Activated CD8-positive, alpha-beta memory T cell treated with anti-CD3 and anti-CD28 coated beads for 36 hours (primary cell): ENCODE data around the gene SIM2. TPM values are rescaled to one million over a fixed set of nuclear protein-coding genes. Genes with fewer than 3 reads are reported as not detected.

ENCODE experiments used
- CTCF ChIA-PET: fragments of 350-600 bp; sonication (Branson Sonifier 250); formaldehyde crosslinking; loops from one replicate; lab custom pipeline; 2021; ENCODE audit warnings: antibody characterized with exemption; lab: Charles Lee
- POLR2A ChIA-PET: fragments of 350-600 bp; sonication (Branson Sonifier 250); formaldehyde crosslinking; loops from one replicate; lab custom pipeline; 2021; ENCODE audit warnings: antibody characterized with exemption; lab: Charles Lee
- total RNA-seq, 2 experiments: library from RNA; stranded (reverse); gene quantifications; one replicate each; pipeline ENCODE4 v1.2.3, GENCODE V29; 2021

SIM2 gene
- total RNA-seq, 2 experiments from 2014 or later: not detected

DNA sequence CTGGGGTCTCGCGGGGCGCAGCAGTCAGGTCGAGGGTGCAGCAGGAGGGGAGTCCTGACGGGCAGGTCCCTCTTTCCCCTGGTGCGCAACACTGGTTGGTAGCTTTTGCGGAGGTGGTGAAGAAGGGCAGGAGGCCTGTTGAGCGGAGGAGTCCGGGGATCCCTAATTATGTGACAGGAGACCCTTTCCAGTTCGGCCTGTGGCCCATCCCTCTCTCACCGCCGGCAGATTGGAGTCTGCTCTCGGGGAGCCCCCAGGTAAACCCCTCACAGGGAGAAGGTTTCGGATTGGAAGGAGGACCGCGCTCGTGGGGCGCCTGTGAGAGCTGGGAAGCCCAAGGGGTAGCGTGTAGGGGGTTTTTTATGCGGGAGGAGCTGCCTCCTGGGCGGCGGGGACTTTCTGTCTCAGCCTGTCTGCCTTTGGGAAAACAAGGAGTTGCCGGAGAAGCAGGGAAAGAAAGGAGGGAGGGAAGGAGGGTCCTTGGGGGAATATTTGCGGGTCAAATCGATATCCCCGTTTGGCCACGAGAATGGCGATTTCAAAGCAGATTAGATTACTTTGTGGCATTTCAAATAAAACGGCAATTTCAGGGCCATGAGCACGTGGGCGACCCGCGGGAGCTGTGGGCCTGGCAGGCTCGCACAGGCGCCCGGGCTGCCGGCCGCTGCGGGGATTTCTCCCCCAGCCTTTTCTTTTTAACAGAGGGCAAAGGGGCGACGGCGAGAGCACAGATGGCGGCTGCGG is 9.5 kb downstream of the SIM2 start:
- POLR2A ChIA-PET: no interaction called here
- CTCF ChIA-PET: no interaction called here

DNA sequence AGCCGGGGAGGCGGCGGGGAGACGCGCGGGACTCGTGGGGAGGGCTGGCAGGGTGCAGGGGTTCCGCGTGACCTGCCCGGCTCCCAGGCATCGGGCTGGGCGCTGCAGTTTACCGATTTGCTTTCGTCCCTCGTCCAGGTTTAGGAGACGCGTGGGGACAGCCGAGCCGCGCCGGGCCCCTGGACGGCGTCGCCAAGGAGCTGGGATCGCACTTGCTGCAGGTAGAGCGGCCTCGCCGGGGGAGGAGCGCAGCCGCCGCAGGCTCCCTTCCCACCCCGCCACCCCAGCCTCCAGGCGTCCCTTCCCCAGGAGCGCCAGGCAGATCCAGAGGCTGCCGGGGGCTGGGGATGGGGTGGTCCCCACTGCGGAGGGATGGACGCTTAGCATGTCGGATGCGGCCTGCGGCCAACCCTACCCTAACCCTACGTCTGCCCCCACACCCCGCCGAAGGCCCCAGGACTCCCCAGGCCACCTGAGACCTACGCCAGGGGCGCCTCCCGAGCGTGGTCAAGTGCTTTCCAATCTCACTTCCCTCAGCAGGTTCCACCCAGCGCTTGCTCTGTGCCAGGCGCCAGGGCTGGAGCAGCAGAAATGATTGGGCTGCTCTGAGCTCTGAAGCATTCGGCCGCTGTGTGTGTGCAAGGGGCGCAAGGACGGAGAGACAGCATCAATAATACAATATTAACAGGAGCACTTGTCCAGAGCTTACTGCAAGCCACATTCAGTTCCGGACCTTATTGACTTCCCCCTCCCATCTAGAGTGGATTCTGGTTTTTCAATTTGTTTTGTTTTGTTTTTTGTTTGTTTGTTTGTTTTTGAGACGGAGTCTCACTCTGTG is 10.3 kb downstream of the SIM2 start:
- CTCF ChIA-PET: no interaction called here
- POLR2A ChIA-PET: no interaction called here

- POLR2A ChIA-PET: no interaction called here
- CTCF ChIA-PET: interaction anchor here (0.6 to 1.3 kb wide), 2 partner anchors 8 to 60 kb away, joined by 3 read pairs; no protein-coding TSS in a partner anchor
Measured at GRCh38 chr21:36709868-36710728, 11.2 kb downstream of the SIM2 start.

DNA sequence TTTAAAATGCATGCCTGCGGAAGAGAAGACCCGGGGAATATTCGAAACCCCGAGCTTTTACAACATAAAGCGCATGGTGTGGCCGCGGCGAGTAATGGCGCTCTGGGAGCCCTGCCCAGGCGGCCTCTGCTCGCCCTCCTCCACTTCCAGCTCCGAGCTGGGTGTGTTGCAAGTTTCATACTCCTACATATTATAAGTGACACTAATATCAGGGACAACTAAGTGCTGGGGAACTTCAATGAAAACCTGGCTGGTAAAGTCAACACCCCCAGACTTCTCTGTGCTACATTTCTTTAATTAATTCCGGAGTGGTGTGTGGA is 11.8 kb downstream of the SIM2 start:
- ChIA-PET CTCF (interaction anchor here (0.6 to 1.3 kb wide), 2 partner anchors 9 to 60 kb away, joined by 3 read pairs; no protein-coding TSS in a partner anchor), POLR2A (no interaction called here)

- ChIA-PET POLR2A (no interaction called here), CTCF (no interaction called here)
Measured at GRCh38 chr21:36713746-36714145, 14.8 kb downstream of the SIM2 start.

- ChIA-PET POLR2A (no interaction called here), CTCF (no interaction called here)
Measured at GRCh38 chr21:36716387-36716786, 17.5 kb downstream of the SIM2 start.

DNA sequence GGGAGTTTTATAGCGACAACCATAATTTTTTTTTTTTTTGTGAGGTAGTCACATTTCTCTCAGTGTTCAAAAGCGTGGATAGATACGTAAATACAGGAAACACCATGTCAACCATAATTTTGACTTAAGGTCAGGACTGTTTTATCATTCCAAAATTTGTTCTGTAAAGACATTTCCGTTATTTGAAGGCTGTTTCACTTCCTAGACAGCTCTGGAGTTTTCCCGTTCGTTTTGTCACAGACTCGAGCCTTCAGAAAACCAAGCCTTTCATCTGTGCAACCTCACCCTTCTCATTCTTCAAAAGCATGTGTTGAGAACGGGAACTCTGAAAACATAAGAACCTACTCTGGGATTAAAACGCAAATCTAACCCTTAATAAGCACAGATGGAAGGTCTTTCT is 17.9 kb downstream of the SIM2 start:
- CTCF ChIA-PET: no interaction called here

DNA sequence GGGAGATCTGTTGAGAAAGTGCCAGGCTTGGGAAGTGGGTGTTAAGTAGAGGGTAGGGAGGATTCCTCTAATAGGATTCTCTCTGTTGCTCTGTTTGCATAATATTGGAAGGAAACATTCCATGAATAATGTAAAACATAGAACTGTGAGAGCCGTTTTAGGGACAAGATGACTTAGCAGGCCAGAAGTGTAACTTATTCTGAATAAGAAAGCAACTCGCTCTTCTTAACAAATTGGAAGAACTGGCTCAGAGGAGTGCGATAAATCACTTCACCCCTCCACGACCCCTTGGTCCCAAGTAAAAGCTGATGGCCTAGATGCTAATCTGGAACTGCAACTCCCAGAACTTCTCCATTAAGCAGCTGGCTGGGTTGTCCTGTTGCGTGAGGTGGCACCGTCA is 19.1 kb downstream of the SIM2 start:
- ChIA-PET CTCF (no interaction called here), POLR2A (no interaction called here)

More for the DNA sequence above, 17.9 kb downstream of the SIM2 start:
- POLR2A ChIA-PET: no interaction called here

DNA sequence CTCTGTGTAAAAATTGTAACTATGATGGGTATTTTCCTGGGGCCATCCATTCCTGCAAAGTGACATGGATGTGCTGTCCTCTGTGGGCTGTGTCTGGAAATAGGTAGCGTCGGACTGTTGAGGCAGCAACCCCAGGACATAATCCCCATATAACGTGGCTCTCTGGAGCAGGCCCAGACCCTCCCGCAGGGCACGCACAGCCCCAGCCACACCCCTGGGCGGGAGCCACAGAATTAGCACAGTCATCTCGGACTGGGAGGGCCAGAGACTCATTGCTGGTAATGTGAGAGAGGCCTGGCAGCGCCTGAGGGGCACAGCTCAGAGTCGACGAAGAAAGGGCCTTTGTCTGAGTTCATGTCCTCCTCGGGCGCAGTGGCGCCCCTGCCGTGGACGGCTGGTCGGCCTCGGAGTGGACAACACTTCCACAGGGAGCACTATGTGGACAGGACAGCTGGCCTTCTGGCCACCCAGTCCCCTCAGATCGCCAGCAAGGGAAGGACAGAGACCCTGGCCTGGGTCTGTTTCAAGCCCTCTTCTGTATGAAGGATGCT is 20.1 kb downstream of the SIM2 start:
- POLR2A ChIA-PET: interaction anchor here (0.6 kb wide), 1 partner anchor 10 kb away, joined by 4 read pairs; no protein-coding TSS in a partner anchor
- CTCF ChIA-PET: no interaction called here

- CTCF ChIA-PET: no interaction called here
- POLR2A ChIA-PET: no interaction called here
Measured at GRCh38 chr21:36719614-36720013, 20.7 kb downstream of the SIM2 start.

- POLR2A ChIA-PET: no interaction called here
Measured at GRCh38 chr21:36721817-36722216, 22.9 kb downstream of the SIM2 start.

GRCh38 chr21:36722370-36723368 is 23.8 kb downstream of the SIM2 start:
- CTCF ChIA-PET: no interaction called here
- POLR2A ChIA-PET: no interaction called here

More at GRCh38 chr21:36721817-36722216, 22.9 kb downstream of the SIM2 start:
- CTCF ChIA-PET: no interaction called here

GRCh38 chr21:36723371-36723881 is 24.5 kb downstream of the SIM2 start:
- CTCF ChIA-PET: no interaction called here
- POLR2A ChIA-PET: no interaction called here

- CTCF ChIA-PET: no interaction called here
- POLR2A ChIA-PET: no interaction called here
Measured at GRCh38 chr21:36724660-36725059, 25.7 kb downstream of the SIM2 start.

GRCh38 chr21:36725793-36726386 is 27.0 kb downstream of the SIM2 start:
- CTCF ChIA-PET: no interaction called here
- POLR2A ChIA-PET: no interaction called here

GRCh38 chr21:36727866-36728265 is 29.0 kb downstream of the SIM2 start:
- POLR2A ChIA-PET: no interaction called here
- CTCF ChIA-PET: no interaction called here

DNA sequence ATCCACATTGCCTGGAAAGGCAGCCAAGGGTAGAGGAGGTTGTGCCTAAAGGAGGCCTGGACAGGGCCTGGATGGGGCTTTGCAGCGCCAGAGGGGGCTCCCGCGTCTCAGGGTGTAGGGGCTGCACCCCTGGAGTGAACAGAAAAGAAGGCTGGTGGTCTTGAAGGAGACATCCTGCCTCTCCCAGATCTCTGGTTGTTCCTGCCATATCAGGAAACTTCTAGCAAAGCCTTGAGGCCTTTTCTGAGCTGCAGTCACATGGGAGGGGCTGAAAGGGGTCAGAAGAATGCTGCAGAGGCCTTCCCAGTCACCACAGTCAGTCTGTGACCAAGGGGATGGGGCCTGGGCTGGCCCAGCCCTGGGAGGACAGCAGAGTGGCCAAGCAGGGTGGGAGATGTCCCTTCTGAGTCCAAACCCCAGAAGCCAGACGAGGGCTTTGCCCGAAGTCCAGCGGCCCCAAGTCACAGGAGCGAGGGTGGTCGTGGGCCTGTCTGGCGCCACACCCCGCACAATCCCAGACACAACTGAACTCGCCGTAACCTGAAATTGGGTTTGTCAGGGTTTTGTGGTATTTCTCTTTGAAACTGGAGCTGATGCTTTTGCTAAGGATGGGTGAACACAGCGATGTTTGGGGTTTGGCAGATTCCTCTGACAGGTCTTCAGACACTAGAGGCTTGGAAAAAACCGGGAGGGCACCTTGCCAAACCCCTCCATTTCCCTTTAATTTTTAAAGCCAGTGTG is 29.6 kb downstream of the SIM2 start:
- ChIA-PET POLR2A (no interaction called here), CTCF (no interaction called here)
